ENCODE measurements around the gene CYP3A5. TPM values are rescaled to one million over a fixed set of nuclear protein-coding genes. Genes with fewer than 3 reads are reported as not detected.
"Not testable (repeated sequence)": the region's sequence is repeated elsewhere in the genome, so short reads cannot be mapped to it uniquely, and the experiment has no call there.

The CYP3A5 gene
- total and polyA plus RNA-seq, 10 of the 15 experiments (the other 5 are each of a cell fraction or from before 2014, with no cell fraction given), result 0.05 to 1.3 (median 0.09) TPM; not detected in 2

DNA sequence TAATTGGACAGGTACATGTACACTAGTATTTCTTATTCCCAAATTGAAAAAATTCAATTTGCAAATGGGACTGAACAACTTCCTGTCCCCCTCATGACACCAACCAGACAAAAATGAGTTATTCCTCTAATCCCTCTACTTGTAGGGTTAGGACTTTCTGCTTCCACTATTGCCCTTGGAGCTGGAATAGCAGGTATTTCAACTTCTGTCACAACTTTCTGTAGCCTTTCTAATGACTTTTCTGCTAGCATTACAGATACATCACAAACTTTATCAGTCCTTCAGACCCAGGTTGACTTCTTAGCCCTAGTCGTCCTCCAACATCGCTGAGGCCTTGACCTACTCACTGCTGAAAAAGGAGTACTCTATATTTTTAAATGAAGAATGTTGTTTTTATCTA lies 48.8 kb upstream of the CYP3A5 start:
- no peak overlapping the region for H3K4me2 ChIP-seq (ENCODE audit: control insufficient read depth, insufficient read depth)
- H3K9ac ChIP-seq (ENCODE audit: control insufficient read depth, insufficient read depth, low read length), result no peak overlapping the region
- no peaks in the 10 kb centered on the region for H3K36me3 ChIP-seq (ENCODE audit: control insufficient read depth in 2 of 2, insufficient read depth in 2 of 2, low read length in 1 of 2)
- ChIA-PET CTCF (no interaction called here), RAD21 (ENCODE audit: unreplicated experiment) (no interaction called here), POLR2A (no interaction called here), SMC1A (ENCODE audit: uncharacterized antibody, unreplicated experiment) (no interaction called here)
- intact Hi-C loops (cut with micrococcal nuclease; ENCODE audit: unreplicated experiment) (no loop called here), in situ Hi-C loops (cut with MboI) (no loop called here)
- no peaks in the 10 kb centered on the region for H4K20me1 ChIP-seq (ENCODE audit: control insufficient read depth, insufficient read depth)
- no peak overlapping the region for H3K4me3 ChIP-seq
- no peaks in the 10 kb centered on the region; the same call in 2 of the 3 replicates for H3K9me3 ChIP-seq (replicated peaks; ENCODE audit: control insufficient read depth, insufficient read depth, low read length)
- DNase-seq (ENCODE audit: low read depth, low spot score), result no peak
- H2AFZ ChIP-seq (ENCODE audit: control insufficient read depth, low read depth, low read length), result no peak overlapping the region
- no peak overlapping the region for H3K27ac ChIP-seq (ENCODE audit: control insufficient read depth, insufficient read depth)
- ATAC-seq, result no peak
- no peaks in the 10 kb centered on the region for H3K4me1 ChIP-seq (ENCODE audit: control insufficient read depth, insufficient read depth, low read length)
- H3K79me2 ChIP-seq (ENCODE audit: control insufficient read depth, insufficient read depth, low read length), result no peaks in the 10 kb centered on the region
- TF ChIP-seq, protein P1, sequence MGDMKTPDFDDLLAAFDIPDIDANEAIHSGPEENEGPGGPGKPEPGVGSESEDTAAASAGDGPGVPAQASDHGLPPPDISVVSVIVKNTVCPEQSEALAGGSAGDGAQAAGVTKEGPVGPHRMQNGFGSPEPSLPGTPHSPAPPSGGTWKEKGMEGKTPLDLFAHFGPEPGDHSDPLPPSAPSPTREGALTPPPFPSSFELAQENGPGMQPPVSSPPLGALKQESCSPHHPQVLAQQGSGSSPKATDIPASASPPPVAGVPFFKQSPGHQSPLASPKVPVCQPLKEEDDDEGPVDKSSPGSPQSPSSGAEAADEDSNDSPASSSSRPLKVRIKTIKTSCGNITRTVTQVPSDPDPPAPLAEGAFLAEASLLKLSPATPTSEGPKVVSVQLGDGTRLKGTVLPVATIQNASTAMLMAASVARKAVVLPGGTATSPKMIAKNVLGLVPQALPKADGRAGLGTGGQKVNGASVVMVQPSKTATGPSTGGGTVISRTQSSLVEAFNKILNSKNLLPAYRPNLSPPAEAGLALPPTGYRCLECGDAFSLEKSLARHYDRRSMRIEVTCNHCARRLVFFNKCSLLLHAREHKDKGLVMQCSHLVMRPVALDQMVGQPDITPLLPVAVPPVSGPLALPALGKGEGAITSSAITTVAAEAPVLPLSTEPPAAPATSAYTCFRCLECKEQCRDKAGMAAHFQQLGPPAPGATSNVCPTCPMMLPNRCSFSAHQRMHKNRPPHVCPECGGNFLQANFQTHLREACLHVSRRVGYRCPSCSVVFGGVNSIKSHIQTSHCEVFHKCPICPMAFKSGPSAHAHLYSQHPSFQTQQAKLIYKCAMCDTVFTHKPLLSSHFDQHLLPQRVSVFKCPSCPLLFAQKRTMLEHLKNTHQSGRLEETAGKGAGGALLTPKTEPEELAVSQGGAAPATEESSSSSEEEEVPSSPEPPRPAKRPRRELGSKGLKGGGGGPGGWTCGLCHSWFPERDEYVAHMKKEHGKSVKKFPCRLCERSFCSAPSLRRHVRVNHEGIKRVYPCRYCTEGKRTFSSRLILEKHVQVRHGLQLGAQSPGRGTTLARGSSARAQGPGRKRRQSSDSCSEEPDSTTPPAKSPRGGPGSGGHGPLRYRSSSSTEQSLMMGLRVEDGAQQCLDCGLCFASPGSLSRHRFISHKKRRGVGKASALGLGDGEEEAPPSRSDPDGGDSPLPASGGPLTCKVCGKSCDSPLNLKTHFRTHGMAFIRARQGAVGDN (IDR thresholded peaks at IDR 0.05), result no peak
- no peak for TF ChIP-seq NR2C1 (IDR thresholded peaks at IDR 0.05)
- TF ChIP-seq, protein P2, sequence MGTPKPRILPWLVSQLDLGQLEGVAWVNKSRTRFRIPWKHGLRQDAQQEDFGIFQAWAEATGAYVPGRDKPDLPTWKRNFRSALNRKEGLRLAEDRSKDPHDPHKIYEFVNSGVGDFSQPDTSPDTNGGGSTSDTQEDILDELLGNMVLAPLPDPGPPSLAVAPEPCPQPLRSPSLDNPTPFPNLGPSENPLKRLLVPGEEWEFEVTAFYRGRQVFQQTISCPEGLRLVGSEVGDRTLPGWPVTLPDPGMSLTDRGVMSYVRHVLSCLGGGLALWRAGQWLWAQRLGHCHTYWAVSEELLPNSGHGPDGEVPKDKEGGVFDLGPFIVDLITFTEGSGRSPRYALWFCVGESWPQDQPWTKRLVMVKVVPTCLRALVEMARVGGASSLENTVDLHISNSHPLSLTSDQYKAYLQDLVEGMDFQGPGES (IDR thresholded peaks at IDR 0.05), result no peak
- TF ChIP-seq SP1 (IDR thresholded peaks at IDR 0.05; ENCODE audit: low read depth, low read length), result no peak
- no peak for TF ChIP-seq NFYB (IDR thresholded peaks at IDR 0.05; ENCODE audit: insufficient read depth, low read depth, low read length)
- TF ChIP-seq, protein P3, sequence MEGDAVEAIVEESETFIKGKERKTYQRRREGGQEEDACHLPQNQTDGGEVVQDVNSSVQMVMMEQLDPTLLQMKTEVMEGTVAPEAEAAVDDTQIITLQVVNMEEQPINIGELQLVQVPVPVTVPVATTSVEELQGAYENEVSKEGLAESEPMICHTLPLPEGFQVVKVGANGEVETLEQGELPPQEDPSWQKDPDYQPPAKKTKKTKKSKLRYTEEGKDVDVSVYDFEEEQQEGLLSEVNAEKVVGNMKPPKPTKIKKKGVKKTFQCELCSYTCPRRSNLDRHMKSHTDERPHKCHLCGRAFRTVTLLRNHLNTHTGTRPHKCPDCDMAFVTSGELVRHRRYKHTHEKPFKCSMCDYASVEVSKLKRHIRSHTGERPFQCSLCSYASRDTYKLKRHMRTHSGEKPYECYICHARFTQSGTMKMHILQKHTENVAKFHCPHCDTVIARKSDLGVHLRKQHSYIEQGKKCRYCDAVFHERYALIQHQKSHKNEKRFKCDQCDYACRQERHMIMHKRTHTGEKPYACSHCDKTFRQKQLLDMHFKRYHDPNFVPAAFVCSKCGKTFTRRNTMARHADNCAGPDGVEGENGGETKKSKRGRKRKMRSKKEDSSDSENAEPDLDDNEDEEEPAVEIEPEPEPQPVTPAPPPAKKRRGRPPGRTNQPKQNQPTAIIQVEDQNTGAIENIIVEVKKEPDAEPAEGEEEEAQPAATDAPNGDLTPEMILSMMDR (IDR thresholded peaks at IDR 0.05 in 2 of 3, conservative IDR thresholded peaks at IDR 0.05 in 1 of 3; ENCODE audit: control insufficient read depth in 2 of 3, extremely low read depth in 1 of 3, insufficient read depth in 1 of 3, low read depth in 3 of 3, low read length in 3 of 3), result no peak
- no peak for TF ChIP-seq GATAD2B (conservative IDR thresholded peaks at IDR 0.05; ENCODE audit: low read depth)
- no peak for TF ChIP-seq RCOR1 (conservative IDR thresholded peaks at IDR 0.05; ENCODE audit: low read depth, low read length)
- no peak for TF ChIP-seq ZNF384 (IDR thresholded peaks at IDR 0.05; ENCODE audit: borderline replicate concordance, low read depth, low read length)
- no TSS peak for BruUV-seq (replicated peaks)
- 88% methylated on average over 2 of the region's 2 CpGs for WGBS (ENCODE audit: insufficient coverage, insufficient replicate concordance, low lambda C conversion rate, missing lambda C conversion rate)
- H3K27me3 ChIP-seq (replicated peaks in 1 of 2; ENCODE audit: control insufficient read depth in 2 of 2, insufficient read depth in 2 of 2, low read length in 1 of 2), result no peaks in the 10 kb centered on the region
- no peak for FAIRE-seq

DNA sequence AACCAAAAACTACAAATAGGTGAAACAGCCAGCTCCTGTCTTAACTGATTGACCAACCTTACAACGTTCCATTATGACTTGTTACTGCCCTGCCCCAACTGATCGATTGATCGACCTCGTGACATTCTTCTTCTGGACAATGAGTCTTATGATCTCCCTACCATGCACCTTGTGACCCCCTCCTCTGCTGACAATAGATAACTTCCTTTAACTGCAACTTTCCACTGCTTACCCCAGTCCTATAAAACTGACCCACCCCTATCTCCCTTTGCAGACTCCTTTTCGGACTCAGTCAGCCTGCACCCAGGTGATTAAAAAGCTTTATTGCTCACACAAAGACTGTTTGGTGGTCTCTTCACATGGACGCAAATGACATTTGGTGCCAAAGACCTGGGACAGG lies 43.4 kb upstream of the CYP3A5 start:
- BruUV-seq (replicated peaks); POLR2A ChIA-PET; H3K4me3 ChIP-seq; RAD21 ChIA-PET (ENCODE audit: unreplicated experiment); FAIRE-seq; H3K79me2 ChIP-seq (ENCODE audit: control insufficient read depth, insufficient read depth, low read length); in situ Hi-C loops (cut with MboI); H4K20me1 ChIP-seq (ENCODE audit: control insufficient read depth, insufficient read depth); H3K9me3 ChIP-seq (replicated peaks; ENCODE audit: control insufficient read depth, insufficient read depth, low read length); H3K27ac ChIP-seq (ENCODE audit: control insufficient read depth, insufficient read depth); ATAC-seq; H3K4me2 ChIP-seq (ENCODE audit: control insufficient read depth, insufficient read depth); H2AFZ ChIP-seq (ENCODE audit: control insufficient read depth, low read depth, low read length); DNase-seq (ENCODE audit: low read depth, low spot score); SMC1A ChIA-PET (ENCODE audit: uncharacterized antibody, unreplicated experiment); CTCF ChIA-PET; H3K27me3 ChIP-seq (replicated peaks in 1 of 2; ENCODE audit: control insufficient read depth in 2 of 2, insufficient read depth in 2 of 2, low read length in 1 of 2); H3K4me1 ChIP-seq (ENCODE audit: control insufficient read depth, insufficient read depth, low read length); intact Hi-C loops (cut with micrococcal nuclease; ENCODE audit: unreplicated experiment); H3K9ac ChIP-seq (ENCODE audit: control insufficient read depth, insufficient read depth, low read length); H3K36me3 ChIP-seq (ENCODE audit: control insufficient read depth in 2 of 2, insufficient read depth in 2 of 2, low read length in 1 of 2): not testable (repeated sequence)
- 52% methylated on average over 6 of the region's 6 CpGs for WGBS (ENCODE audit: insufficient coverage, insufficient replicate concordance, low lambda C conversion rate, missing lambda C conversion rate)
